Liver (tissue), 9 donors: Measurements from ENCODE around the gene SIRT4. TPM values are rescaled to one million over a fixed set of nuclear protein-coding genes. Genes with fewer than 3 reads are reported as not detected.

Source experiments
- DNase-seq: peaks from one replicate; pipeline ENCODE4 v3.0.0-alpha.2; 2017; ENCODE audit warnings: low spot score
- H3K27ac ChIP-seq, 2 donors: one replicate each; pipeline ENCODE4 v1.7.0; 2013; ENCODE audit warnings: inconsistent platforms in 2 of 2, low read length in 2 of 2, control low read depth in 1 of 2, low read depth in 1 of 2, mild to moderate bottlenecking in 1 of 2
- H3K27me3 ChIP-seq, 4 donors: one replicate each; pipeline versions ENCODE4 v1.6.1 to v1.7.0; 2013; ENCODE audit warnings: low read length in 3 of 4, inconsistent platforms in 1 of 4, mild to moderate bottlenecking in 1 of 4, moderate library complexity in 1 of 4; ENCODE audit not compliant: control insufficient read depth in 4 of 4, insufficient read depth in 4 of 4
- H3K36me3 ChIP-seq, 4 donors: one replicate each; pipeline versions ENCODE4 v1.6.1 to v1.7.0; 2013; ENCODE audit warnings: low read length in 3 of 4, mild to moderate bottlenecking in 3 of 4, low read depth in 1 of 4, moderate library complexity in 1 of 4; ENCODE audit not compliant: control insufficient read depth in 4 of 4, insufficient read depth in 3 of 4
- H3K4me1 ChIP-seq, 4 donors: one replicate each; pipeline versions ENCODE4 v1.6.1 to v1.7.0; 2013; ENCODE audit warnings: low read length in 3 of 4, mild to moderate bottlenecking in 3 of 4, moderate library complexity in 1 of 4; ENCODE audit not compliant: control insufficient read depth in 4 of 4, insufficient read depth in 4 of 4
- H3K4me3 ChIP-seq, 3 donors: one replicate each; pipeline versions ENCODE4 v1.6.1 to v1.7.0; 2013; ENCODE audit warnings: low read length in 3 of 3, control low read depth in 1 of 3, low read depth in 1 of 3, mild to moderate bottlenecking in 1 of 3
- H3K9ac ChIP-seq, 2 donors: one replicate each; pipeline ENCODE4 v1.7.0; 2013; ENCODE audit warnings: low read length in 2 of 2, mild to moderate bottlenecking in 2 of 2, moderate library complexity in 2 of 2, control low read depth in 1 of 2, low read depth in 1 of 2
- H3K9me3 ChIP-seq, 4 donors: one replicate each; pipeline versions ENCODE4 v1.6.1 to v1.7.0; 2013; ENCODE audit warnings: low read length in 3 of 4; ENCODE audit not compliant: control insufficient read depth in 4 of 4
- EGR1 ChIP-seq, 2 donors: IDR thresholded peaks; 2 replicates each; pipeline ENCODE4 v1.6.1; 2016 to 2018; ENCODE audit warnings: antibody characterized with exemption in 2 of 2, low read depth in 2 of 2
- FOXA1 ChIP-seq: IDR thresholded peaks from 2 replicates; pipeline ENCODE4 v1.6.1; 2016; ENCODE audit warnings: antibody characterized with exemption
- FOXA2 ChIP-seq: IDR thresholded peaks from 2 replicates; pipeline ENCODE4 v1.6.1; 2016; ENCODE audit warnings: antibody characterized with exemption
- GABPA ChIP-seq, 2 donors: IDR thresholded peaks in 1 of 2; conservative IDR thresholded peaks in 1 of 2; 2 replicates each; pipeline ENCODE4 v1.6.1; 2016; ENCODE audit warnings: antibody characterized with exemption in 2 of 2, mild to moderate bottlenecking in 1 of 2, moderate library complexity in 1 of 2
- HNF4A ChIP-seq, 2 donors: conservative IDR thresholded peaks; 2 replicates each; pipeline ENCODE4 v1.6.1; 2016; ENCODE audit warnings: antibody characterized with exemption in 2 of 2, mild to moderate bottlenecking in 2 of 2
- HNF4G ChIP-seq: IDR thresholded peaks from 2 replicates; pipeline ENCODE4 v1.6.1; 2016; ENCODE audit warnings: antibody characterized with exemption
- JUND ChIP-seq, 2 donors: IDR thresholded peaks; 2 replicates each; pipeline ENCODE4 v1.6.1; 2016; ENCODE audit warnings: antibody characterized with exemption in 2 of 2
- NR2F2 ChIP-seq: IDR thresholded peaks from 2 replicates; pipeline ENCODE4 v1.6.1; 2016; ENCODE audit warnings: antibody characterized with exemption
- RAD21 ChIP-seq, 2 donors: IDR thresholded peaks; 2 replicates each; pipeline ENCODE4 v1.6.1; 2016; ENCODE audit warnings: antibody characterized with exemption in 2 of 2, mild to moderate bottlenecking in 2 of 2
- RXRA ChIP-seq, 2 donors: IDR thresholded peaks; 2 replicates each; pipeline ENCODE4 v1.6.1; 2017 to 2018; ENCODE audit warnings: antibody characterized with exemption in 2 of 2, mild to moderate bottlenecking in 1 of 2
- SP1 ChIP-seq: IDR thresholded peaks from 2 replicates; pipeline ENCODE4 v1.6.1; 2018; ENCODE audit warnings: antibody characterized with exemption, mild to moderate bottlenecking
- TAF1 ChIP-seq: conservative IDR thresholded peaks from 2 replicates; pipeline ENCODE4 v1.6.1; 2016; ENCODE audit warnings: antibody characterized with exemption, mild to moderate bottlenecking
- YY1 ChIP-seq: IDR thresholded peaks from 2 replicates; pipeline ENCODE4 v1.6.1; 2016; ENCODE audit warnings: antibody characterized with exemption, mild to moderate bottlenecking
- WGBS: extraction: QIAGEN DNeasy Blood & Tissue Kit; methylation state at CpG from one replicate; pipeline ENCODE4 v1.1.7; 2013; 5-methylcytosine and 5-hydroxymethylcytosine counted together
- polyA plus RNA-seq, 2 donors: library from polyadenylated mRNA; stranded (reverse) in 1 of 2; unstranded in 1 of 2; fragments of 200-250 nt in 1 of 2; fragments of >200 nt in 1 of 2; fragmentation: Nextera tagmentation in 1 of 2; extraction: Ambion mirVana in 1 of 2; gene quantifications; one replicate each; pipeline versions ENCODE4 v1.2.1 to v1.2.3, GENCODE V29; 2013 to 2015
- total RNA-seq, 2 donors: library from RNA; depleted of rRNA; stranded (reverse); fragments of >200 nt; gene quantifications; one replicate each; pipeline ENCODE4 v1.2.3, GENCODE V29; 2014
- TF ChIP-seq, protein P1 (sequence below): fragments of 150-350 bp; IDR thresholded peaks from 2 replicates; pipeline ENCODE4 v1.5.1; 2017; ENCODE audit warnings: improper control_type of control experiment, low read depth, low read length; ENCODE audit not compliant: missing input control
- TF ChIP-seq, protein P2 (sequence below): IDR thresholded peaks from 2 replicates; pipeline ENCODE4 v1.6.1; 2016; ENCODE audit warnings: antibody characterized with exemption, mild to moderate bottlenecking
- TF ChIP-seq, protein P3 (sequence below): IDR thresholded peaks from 2 replicates; pipeline ENCODE4 v1.6.1; 2016; ENCODE audit warnings: antibody characterized with exemption
- TF ChIP-seq, protein P4 (sequence below): IDR thresholded peaks from 2 replicates; pipeline ENCODE4 v1.6.1; 2016; ENCODE audit warnings: antibody characterized with exemption
- donor health status: healthy.
- donor health status: healthy.
- donor health status: healthy.
- donor health status: healthy.
- donor health status: healthy.

SIRT4 gene
- total and polyA plus RNA-seq, 4 donors: 1.6 to 4.2 (median 1.9) TPM

DNA sequence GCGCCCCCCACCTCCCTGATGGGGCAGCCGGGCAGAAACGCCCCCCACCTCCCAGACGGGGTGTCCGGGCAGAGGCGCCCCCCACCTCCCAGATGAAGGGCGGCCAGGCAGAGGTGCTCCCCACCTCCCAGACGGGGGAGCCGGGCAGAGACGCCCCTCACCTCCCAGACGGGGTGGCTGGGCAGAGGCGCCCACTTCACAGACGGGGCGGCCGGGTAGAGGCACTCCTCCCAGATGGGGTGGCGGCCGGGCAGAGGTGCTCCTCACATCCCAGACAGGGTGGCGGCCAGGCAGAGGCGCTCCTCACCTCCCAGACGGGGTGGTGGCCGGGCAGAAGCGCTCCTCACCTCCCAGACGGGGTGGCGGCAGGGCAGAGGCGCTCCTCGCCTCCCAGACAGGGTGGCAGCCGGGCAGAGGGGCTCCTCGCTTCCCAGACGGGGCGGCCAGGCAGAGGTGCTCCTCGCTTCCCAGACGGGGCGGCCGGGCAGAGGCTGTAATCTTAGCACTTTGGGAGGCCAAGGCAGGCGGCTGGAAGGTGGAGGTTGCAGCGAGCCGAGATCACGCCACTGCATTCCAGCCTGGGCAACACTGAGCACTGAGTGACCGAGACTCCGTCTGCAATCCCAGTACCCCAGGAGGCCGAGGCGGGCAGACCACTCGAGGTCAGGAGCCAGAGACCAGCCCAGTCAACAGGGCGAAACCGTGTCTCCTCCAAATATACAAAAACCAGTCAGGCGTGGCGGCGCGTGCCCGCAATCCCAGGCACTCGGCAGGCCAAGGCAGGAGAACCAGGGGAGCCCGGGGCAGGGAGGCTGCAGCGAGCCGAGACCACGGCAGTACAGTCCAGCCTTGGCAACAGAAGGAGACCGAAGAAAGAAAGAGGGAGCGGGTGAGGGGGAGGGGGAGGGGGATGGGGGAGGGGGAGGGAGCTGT is 23.7 kb upstream of the SIRT4 start:
- Histone ChIP-seq H3K9ac (no peak overlapping the region), H3K4me3 (no peak overlapping the region), H3K27me3 (no peaks in the 10 kb centered on the region), H3K27ac (no peak overlapping the region), H3K9me3 (no peaks in the 10 kb centered on the region), H3K36me3 (no peaks in the 10 kb centered on the region), H3K4me1 (peaks cover 0 to 5% (median 1%) of the 10 kb centered on the region in 4 donors)
- 97% methylated on average over 57 of the region's 57 CpGs for WGBS
- DNase-seq: no peak
- TF ChIP-seq EGR1 (IDR thresholded peaks at IDR 0.05; ENCODE audit: low read depth in 2 of 2) (no peak), FOXA2 (no peak), TAF1 (no peak), JUND (IDR thresholded peaks at IDR 0.05) (no peak)
- TF ChIP-seq, protein P1, sequence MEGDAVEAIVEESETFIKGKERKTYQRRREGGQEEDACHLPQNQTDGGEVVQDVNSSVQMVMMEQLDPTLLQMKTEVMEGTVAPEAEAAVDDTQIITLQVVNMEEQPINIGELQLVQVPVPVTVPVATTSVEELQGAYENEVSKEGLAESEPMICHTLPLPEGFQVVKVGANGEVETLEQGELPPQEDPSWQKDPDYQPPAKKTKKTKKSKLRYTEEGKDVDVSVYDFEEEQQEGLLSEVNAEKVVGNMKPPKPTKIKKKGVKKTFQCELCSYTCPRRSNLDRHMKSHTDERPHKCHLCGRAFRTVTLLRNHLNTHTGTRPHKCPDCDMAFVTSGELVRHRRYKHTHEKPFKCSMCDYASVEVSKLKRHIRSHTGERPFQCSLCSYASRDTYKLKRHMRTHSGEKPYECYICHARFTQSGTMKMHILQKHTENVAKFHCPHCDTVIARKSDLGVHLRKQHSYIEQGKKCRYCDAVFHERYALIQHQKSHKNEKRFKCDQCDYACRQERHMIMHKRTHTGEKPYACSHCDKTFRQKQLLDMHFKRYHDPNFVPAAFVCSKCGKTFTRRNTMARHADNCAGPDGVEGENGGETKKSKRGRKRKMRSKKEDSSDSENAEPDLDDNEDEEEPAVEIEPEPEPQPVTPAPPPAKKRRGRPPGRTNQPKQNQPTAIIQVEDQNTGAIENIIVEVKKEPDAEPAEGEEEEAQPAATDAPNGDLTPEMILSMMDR: no peak
- TF ChIP-seq, protein P2, sequence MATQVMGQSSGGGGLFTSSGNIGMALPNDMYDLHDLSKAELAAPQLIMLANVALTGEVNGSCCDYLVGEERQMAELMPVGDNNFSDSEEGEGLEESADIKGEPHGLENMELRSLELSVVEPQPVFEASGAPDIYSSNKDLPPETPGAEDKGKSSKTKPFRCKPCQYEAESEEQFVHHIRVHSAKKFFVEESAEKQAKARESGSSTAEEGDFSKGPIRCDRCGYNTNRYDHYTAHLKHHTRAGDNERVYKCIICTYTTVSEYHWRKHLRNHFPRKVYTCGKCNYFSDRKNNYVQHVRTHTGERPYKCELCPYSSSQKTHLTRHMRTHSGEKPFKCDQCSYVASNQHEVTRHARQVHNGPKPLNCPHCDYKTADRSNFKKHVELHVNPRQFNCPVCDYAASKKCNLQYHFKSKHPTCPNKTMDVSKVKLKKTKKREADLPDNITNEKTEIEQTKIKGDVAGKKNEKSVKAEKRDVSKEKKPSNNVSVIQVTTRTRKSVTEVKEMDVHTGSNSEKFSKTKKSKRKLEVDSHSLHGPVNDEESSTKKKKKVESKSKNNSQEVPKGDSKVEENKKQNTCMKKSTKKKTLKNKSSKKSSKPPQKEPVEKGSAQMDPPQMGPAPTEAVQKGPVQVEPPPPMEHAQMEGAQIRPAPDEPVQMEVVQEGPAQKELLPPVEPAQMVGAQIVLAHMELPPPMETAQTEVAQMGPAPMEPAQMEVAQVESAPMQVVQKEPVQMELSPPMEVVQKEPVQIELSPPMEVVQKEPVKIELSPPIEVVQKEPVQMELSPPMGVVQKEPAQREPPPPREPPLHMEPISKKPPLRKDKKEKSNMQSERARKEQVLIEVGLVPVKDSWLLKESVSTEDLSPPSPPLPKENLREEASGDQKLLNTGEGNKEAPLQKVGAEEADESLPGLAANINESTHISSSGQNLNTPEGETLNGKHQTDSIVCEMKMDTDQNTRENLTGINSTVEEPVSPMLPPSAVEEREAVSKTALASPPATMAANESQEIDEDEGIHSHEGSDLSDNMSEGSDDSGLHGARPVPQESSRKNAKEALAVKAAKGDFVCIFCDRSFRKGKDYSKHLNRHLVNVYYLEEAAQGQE: no peak

DNA sequence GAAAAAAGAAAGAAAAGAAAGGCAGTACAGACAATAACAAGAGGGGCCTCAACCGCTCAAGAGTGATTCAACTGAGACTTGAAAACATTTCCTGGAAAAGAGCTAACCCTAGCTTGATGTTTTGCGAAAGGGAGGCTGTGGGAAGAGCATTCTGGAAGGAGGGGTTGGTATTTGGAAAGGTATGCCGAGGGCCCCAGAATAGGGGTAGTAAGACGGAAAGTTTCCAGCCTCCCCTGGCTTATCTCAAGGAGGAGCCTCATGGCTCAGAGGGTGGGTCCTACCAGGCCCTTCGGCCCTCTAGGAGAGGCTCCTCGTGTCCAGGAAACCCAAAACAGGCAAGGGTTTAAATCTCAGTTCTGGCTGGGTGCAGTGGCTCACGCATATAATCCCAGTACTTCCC is 18.8 kb upstream of the SIRT4 start:
- Histone ChIP-seq H3K4me1 (no peaks in the 10 kb centered on the region), H3K27ac (no peak overlapping the region), H3K36me3 (no peaks in the 10 kb centered on the region), H3K4me3 (no peak overlapping the region), H3K9me3 (no peaks in the 10 kb centered on the region), H3K27me3 (no peaks in the 10 kb centered on the region), H3K9ac (no peak overlapping the region)
- DNase-seq: no peak
- 91% methylated on average over 7 of the region's 7 CpGs for WGBS
- TF ChIP-seq NR2F2 (no peak), HNF4G (no peak), GABPA (IDR thresholded peaks at IDR 0.05 in 1 of 2, conservative IDR thresholded peaks at IDR 0.05 in 1 of 2) (no peak), FOXA2 (no peak)
- TF ChIP-seq, protein P3, sequence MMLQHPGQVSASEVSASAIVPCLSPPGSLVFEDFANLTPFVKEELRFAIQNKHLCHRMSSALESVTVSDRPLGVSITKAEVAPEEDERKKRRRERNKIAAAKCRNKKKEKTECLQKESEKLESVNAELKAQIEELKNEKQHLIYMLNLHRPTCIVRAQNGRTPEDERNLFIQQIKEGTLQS: no peak

DNA sequence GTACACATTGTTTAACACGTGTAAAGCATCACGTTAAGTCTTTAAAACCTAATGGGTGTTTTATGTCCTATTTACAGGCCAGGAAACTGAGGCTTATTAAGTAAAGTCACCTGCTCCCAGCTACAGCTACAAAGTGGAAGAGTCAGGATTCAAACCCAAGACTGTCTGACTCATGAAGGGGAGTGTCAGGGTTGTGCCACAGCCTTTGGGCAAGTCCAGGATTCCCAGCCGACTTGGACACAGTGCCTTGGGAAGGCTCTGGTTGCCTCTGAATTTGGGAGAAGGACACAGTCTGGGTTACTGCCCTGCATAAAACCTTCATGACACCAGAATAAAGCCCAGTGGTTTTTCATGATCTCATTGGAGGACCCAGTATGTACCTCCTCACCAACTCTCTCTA is 17.7 kb upstream of the SIRT4 start:
- Histone ChIP-seq H3K9ac (no peak overlapping the region), H3K9me3 (no peaks in the 10 kb centered on the region), H3K4me1 (no peaks in the 10 kb centered on the region), H3K27ac (no peak overlapping the region), H3K36me3 (no peaks in the 10 kb centered on the region), H3K4me3 (no peak overlapping the region), H3K27me3 (no peaks in the 10 kb centered on the region)
- WGBS: 92% methylated on average over 3 of the region's 3 CpGs
- no peak for DNase-seq
- TF ChIP-seq, protein P3: no peak
- TF ChIP-seq SP1: no peak
- TF ChIP-seq, protein P1: no peak
- TF ChIP-seq YY1: no peak
- no peak for TF ChIP-seq HNF4G
- no peak for TF ChIP-seq GABPA (IDR thresholded peaks at IDR 0.05 in 1 of 2, conservative IDR thresholded peaks at IDR 0.05 in 1 of 2)
- TF ChIP-seq RAD21 (IDR thresholded peaks at IDR 0.05): no peak
- TF ChIP-seq JUND (IDR thresholded peaks at IDR 0.05): no peak
- TF ChIP-seq, protein P4, sequence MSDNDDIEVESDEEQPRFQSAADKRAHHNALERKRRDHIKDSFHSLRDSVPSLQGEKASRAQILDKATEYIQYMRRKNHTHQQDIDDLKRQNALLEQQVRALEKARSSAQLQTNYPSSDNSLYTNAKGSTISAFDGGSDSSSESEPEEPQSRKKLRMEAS: no peak
- no peak for TF ChIP-seq FOXA1
- no peak for TF ChIP-seq FOXA2
- TF ChIP-seq EGR1 (IDR thresholded peaks at IDR 0.05; ENCODE audit: low read depth in 2 of 2): no peak
- TF ChIP-seq NR2F2: no peak
- no peak for TF ChIP-seq HNF4A (conservative IDR thresholded peaks at IDR 0.05)
- no peak for TF ChIP-seq RXRA (IDR thresholded peaks at IDR 0.05)
- no peak for TF ChIP-seq TAF1
